Duodenal mucosa (tissue), 2 donors: ENCODE data around the gene EIF4G2.

Source experiments
- H3K27ac ChIP-seq: one replicate; pipeline ENCODE4 v1.7.0; 2013; ENCODE audit warnings: low read depth, low read length
- H3K27me3 ChIP-seq, 2 donors: one replicate each; pipeline ENCODE4 v1.7.0; 2013; ENCODE audit warnings: low read length in 2 of 2, control low read depth in 1 of 2; ENCODE audit not compliant: insufficient read depth in 2 of 2, control insufficient read depth in 1 of 2
- H3K36me3 ChIP-seq, 2 donors: one replicate each; pipeline ENCODE4 v1.7.0; 2013; ENCODE audit warnings: low read length in 2 of 2, control low read depth in 1 of 2; ENCODE audit not compliant: insufficient read depth in 2 of 2, control insufficient read depth in 1 of 2
- H3K4me1 ChIP-seq, 2 donors: one replicate each; pipeline ENCODE4 v1.7.0; 2013; ENCODE audit warnings: low read length in 2 of 2, control low read depth in 1 of 2; ENCODE audit not compliant: insufficient read depth in 2 of 2, control insufficient read depth in 1 of 2
- H3K4me3 ChIP-seq, 2 donors: one replicate each; pipeline ENCODE4 v1.7.0; 2013; ENCODE audit warnings: low read length in 2 of 2, low read depth in 1 of 2
- H3K9ac ChIP-seq, 2 donors: one replicate each; pipeline ENCODE4 v1.7.0; 2013; ENCODE audit warnings: low read length in 2 of 2, low read depth in 1 of 2
- H3K9me3 ChIP-seq, 2 donors: one replicate each; pipeline ENCODE4 v1.7.0; 2013; ENCODE audit warnings: low read length in 2 of 2, control low read depth in 1 of 2; ENCODE audit not compliant: control insufficient read depth in 1 of 2

The EIF4G2 gene

DNA sequence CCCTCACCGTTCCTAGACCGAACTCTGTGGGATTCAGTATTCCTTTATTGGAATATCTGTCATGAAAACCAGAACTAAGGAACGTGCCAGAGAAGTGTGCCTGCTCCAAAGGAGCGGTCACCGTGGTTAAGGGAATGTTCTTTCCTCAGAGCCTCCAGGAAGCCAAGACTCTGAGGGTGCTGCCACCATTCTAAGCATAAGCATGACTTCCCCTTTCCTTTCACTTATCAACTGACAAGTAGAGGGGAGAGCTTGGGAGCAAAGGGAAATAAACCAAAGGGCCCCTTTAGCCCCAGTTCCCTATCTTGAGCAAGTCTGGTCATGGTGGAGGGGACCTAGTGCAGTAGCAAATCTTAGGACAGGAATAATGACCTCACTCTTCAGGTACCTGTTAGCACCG is 30.9 kb downstream of the EIF4G2 start:
- H3K27ac ChIP-seq: no peak overlapping the region
- H3K27me3 ChIP-seq: no peaks in the 10 kb centered on the region
- H3K36me3 ChIP-seq: peaks cover 29 to 57% of the 10 kb centered on the region in 2 donors
- H3K9me3 ChIP-seq: no peaks in the 10 kb centered on the region
- H3K9ac ChIP-seq: no peak overlapping the region
- no peak overlapping the region for H3K4me3 ChIP-seq
- H3K4me1 ChIP-seq: no peaks in the 10 kb centered on the region

DNA sequence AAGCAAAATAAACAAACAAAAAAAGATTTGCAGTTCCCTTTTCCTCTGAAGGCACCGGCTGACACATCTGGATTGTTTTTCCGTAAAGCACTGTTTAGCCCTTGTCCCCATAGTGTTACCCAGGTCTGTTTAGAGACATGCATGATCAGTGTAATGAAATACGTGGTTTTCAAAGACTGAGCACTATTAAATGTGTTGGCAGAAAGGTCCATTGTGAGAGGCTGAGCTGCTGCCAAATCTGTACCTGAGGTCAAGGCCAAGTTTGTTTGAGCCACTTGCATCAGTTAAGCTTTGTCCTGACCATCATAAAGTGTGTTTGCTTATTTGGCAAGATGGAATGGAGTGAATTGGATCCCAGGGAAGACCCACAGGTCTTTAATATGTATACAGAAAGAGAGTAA is 31.3 kb downstream of the EIF4G2 start:
- Histone ChIP-seq H3K4me1 (no peaks in the 10 kb centered on the region), H3K9me3 (no peaks in the 10 kb centered on the region), H3K36me3 (peaks cover 33 to 61% of the 10 kb centered on the region in 2 donors), H3K9ac (no peak overlapping the region), H3K4me3 (no peak overlapping the region), H3K27ac (no peak overlapping the region), H3K27me3 (no peaks in the 10 kb centered on the region)

DNA sequence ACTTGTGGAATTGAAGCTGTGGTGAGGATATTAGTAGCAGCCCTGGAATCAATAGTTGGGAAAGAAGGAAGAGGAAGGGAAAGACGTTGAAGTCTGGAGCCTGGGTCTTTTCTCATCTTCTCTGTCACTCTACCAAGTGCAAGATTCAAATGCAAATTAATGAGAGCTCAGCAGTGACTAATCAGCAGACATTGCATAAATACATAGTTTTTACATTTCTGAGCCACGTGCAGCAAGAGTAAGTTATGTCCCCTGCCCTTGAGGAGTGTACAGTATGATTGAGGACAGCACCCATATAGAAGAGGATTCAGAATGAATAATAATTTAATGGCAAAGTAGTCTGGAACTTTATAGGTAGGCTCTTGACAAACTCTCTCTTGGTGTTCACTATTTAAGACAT is 33.9 kb downstream of the EIF4G2 start:
- H3K9me3 ChIP-seq: no peaks in the 10 kb centered on the region
- no peak overlapping the region for H3K4me3 ChIP-seq
- no peak overlapping the region for H3K9ac ChIP-seq
- H3K36me3 ChIP-seq: peaks cover 33 to 73% of the 10 kb centered on the region in 2 donors
- no peak overlapping the region for H3K27ac ChIP-seq
- no peaks in the 10 kb centered on the region for H3K4me1 ChIP-seq
- H3K27me3 ChIP-seq: no peaks in the 10 kb centered on the region

DNA sequence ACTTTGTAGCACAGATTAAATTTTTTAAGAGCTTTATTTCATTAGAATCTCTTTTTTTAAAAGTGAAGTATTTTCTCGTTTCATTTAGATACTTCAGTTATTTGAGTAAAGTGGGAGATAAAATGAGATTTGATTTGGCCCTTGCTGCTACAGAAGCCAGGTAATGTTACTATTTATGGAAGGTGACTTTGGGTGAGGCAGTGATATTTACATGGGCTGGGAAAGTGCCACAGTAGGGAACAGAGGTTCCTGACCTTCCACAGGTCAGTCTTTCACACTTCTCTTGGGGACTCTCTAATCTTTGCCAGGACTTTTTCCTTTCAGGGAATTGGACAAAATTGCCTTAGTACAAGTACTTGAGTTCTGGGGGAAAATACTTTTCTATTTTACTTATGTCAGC is 37.3 kb downstream of the EIF4G2 start:
- Histone ChIP-seq H3K36me3 (peaks cover 36 to 58% of the 10 kb centered on the region in 2 donors), H3K9ac (no peak overlapping the region)

DNA sequence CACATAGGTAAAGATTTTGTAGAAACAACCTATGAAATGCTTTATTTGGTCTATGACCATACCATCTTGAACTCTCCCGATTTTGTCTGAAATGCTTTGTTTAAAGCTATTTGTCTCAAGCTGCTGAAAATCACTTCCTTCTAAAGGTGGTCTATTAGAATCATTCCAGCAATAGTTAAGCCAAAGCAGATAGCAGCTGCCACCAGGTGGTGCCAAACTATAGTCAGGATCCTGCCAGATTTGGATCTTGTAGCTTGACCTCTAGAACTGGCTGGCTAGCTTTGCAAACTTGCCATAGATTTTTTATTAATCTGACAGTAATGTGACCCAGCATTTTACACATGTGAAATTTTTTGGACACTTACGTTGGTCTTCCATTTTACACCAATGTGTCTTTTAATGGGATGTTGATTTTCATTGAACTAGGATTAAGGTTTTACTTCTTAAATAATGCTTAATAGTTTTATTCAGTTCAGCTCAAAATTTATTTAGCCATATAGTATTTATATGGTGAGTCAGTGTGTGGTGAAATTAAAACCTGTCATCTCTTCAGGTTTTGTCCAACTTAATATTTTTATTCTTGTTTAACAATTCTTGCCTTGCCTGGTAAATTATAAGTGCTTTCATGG is 38.0 kb downstream of the EIF4G2 start:
- Histone ChIP-seq H3K4me1 (no peaks in the 10 kb centered on the region), H3K4me3 (no peak overlapping the region), H3K27me3 (no peaks in the 10 kb centered on the region), H3K9ac (no peak overlapping the region), H3K9me3 (no peaks in the 10 kb centered on the region), H3K27ac (no peak overlapping the region), H3K36me3 (peaks cover 37 to 57% of the 10 kb centered on the region in 2 donors)

More for the DNA sequence above, 37.3 kb downstream of the EIF4G2 start:
- Histone ChIP-seq H3K27me3 (no peaks in the 10 kb centered on the region), H3K9me3 (no peaks in the 10 kb centered on the region), H3K4me3 (no peak overlapping the region), H3K4me1 (no peaks in the 10 kb centered on the region), H3K27ac (no peak overlapping the region)

DNA sequence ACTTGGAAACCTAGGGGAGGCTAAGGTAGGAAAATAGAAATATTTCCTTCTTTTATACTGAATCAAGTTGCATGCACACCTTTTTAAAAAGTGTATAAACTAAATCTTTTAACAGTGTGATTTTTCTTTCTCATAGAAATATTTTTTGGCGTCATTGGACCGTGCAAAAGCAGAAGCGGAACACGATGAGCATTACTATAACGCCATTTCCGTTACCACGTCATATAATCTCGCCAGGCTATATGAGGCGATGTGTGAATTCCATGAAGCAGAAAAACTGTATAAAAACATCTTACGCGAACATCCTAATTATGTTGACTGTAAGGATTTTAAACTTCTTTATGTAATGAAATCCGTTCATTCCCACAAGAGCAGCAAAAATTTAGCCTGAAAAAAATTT is 44.3 kb downstream of the EIF4G2 start:
- H3K27me3 ChIP-seq: no peaks in the 10 kb centered on the region
- H3K9me3 ChIP-seq: no peaks in the 10 kb centered on the region
- H3K36me3 ChIP-seq: peaks cover 31 to 60% of the 10 kb centered on the region in 2 donors
- no peak overlapping the region for H3K27ac ChIP-seq
- H3K9ac ChIP-seq: no peak overlapping the region
- no peaks in the 10 kb centered on the region for H3K4me1 ChIP-seq
- no peak overlapping the region for H3K4me3 ChIP-seq

DNA sequence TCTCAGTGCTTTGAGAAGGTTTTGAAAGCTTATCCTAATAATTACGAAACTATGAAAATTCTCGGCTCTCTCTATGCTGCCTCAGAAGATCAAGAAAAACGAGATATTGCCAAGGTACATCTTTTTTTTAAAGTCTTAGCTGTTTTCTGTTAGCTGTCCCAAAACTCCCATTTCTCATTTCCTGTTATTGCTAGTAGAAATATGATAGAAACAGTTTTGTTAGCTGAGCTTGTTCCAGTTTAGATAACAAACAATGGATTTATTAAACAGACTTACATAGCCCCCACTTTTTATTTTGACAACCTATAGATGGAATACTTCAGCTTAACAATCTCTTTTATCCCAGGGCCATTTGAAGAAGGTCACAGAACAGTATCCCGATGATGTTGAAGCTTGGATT is 45.0 kb downstream of the EIF4G2 start:
- no peaks in the 10 kb centered on the region for H3K9me3 ChIP-seq
- no peak overlapping the region for H3K4me3 ChIP-seq
- H3K27ac ChIP-seq: no peak overlapping the region
- no peak overlapping the region for H3K9ac ChIP-seq
- no peaks in the 10 kb centered on the region for H3K27me3 ChIP-seq
- no peaks in the 10 kb centered on the region for H3K4me1 ChIP-seq
- peaks cover 31 to 59% of the 10 kb centered on the region in 2 donors for H3K36me3 ChIP-seq

DNA sequence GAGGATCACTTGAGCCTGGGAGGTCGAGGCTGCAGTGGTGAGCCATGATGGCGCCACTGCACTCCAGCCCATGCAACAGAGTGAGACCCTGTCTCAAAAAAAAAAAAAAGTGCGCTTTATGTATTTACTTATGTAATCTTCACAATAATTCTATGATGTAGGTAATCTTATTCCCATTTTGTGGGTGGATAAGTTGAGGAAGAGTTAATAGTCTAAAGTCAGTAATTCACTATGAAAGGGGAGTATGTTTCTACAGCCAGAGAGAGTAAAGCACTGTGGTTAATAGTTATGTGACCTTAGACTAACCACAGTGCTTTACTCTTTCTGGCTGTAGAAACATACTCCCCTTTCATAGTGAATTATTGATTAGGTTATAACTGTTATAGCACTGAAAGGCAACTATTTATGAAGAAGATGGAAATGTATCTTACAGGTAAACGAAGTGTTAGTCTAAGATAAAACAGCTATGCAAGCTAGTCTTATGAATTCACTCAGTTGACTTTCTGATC is 45.8 kb downstream of the EIF4G2 start:
- no peaks in the 10 kb centered on the region for H3K9me3 ChIP-seq
- H3K9ac ChIP-seq: no peak overlapping the region
- no peak overlapping the region for H3K27ac ChIP-seq
- peaks cover 36 to 66% of the 10 kb centered on the region in 2 donors for H3K36me3 ChIP-seq
- no peak overlapping the region for H3K4me3 ChIP-seq
- H3K4me1 ChIP-seq: no peaks in the 10 kb centered on the region
- no peaks in the 10 kb centered on the region for H3K27me3 ChIP-seq

DNA sequence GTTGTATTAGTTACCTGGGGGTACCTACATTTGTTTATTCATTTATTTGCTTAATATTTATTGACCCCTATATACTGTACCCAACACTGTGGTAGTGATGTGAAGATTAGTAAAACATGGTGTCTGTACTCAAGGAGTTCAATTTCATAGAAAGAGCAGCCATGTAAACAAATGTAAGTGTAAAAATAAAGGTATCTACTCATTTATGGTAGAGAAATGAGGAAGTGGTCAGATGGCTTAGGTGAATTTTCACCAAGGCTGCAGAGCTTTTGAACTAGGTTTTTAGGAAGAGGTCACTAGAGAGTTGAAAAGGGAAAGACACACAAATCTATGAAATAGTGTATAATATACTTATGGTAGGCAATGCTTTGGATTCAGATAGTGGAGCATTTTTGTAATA is 46.5 kb downstream of the EIF4G2 start:
- no peak overlapping the region for H3K9ac ChIP-seq
- no peak overlapping the region for H3K4me3 ChIP-seq
- no peaks in the 10 kb centered on the region for H3K9me3 ChIP-seq
- peaks cover 40 to 73% of the 10 kb centered on the region in 2 donors for H3K36me3 ChIP-seq
- no peak overlapping the region for H3K27ac ChIP-seq
- no peaks in the 10 kb centered on the region for H3K4me1 ChIP-seq
- no peaks in the 10 kb centered on the region for H3K27me3 ChIP-seq

DNA sequence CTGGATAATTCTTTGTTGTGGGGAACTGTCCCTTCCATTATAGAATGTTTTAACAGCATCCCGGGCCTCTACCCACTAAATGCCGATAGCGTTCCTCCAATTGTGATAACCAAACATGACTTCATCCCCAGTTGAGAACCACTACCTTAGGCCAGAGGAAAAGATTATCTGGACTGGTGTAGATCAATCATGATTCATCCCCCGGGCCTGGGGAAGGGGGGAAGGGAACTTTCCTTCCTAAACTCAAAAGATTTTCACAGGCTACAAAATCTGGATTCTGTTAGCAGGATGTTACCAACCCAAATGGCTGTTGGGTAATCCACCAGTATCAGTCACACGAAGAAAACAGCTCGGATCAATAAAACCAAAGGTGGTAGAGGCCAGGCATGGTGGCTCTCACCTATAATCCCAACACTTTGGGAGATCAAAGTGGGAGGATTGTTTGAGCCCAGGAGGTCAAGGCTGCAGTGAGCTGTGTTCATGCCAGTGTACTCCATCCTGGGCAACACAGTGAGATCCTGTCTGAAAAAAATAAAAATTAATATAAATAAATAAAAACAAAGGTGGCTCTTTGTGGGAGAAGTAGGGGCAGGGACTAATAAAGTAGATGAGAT is 47.5 kb downstream of the EIF4G2 start:
- H3K9ac ChIP-seq: no peak overlapping the region
- H3K9me3 ChIP-seq: no peaks in the 10 kb centered on the region
- no peaks in the 10 kb centered on the region for H3K4me1 ChIP-seq
- H3K27ac ChIP-seq: no peak overlapping the region
- no peaks in the 10 kb centered on the region for H3K27me3 ChIP-seq
- peaks cover 39 to 83% of the 10 kb centered on the region in 2 donors for H3K36me3 ChIP-seq
- no peak overlapping the region for H3K4me3 ChIP-seq
